HCT116 (cell line): ENCODE measurements around the gene MGA. TPM values are rescaled to one million over a fixed set of nuclear protein-coding genes. Genes with fewer than 3 reads are reported as not detected.

Experiments used
- ATAC-seq: fragments of 200-7000 bp; cut with Tn5 transposase; 2 replicates; pipeline ENCODE4 v1.9.1; 2020; ENCODE audit warnings: mild to moderate bottlenecking, moderate library complexity
- BruUV-seq: library from RNA; stranded (reverse); fragments of 400-500 nt; replicated peaks from 2 replicates; lab custom pipeline; 2021; lab: Mats Ljungman, UMichigan
- CTCF ChIA-PET: fragments of 300-600 bp; sonication (Branson Sonifier 250); formaldehyde crosslinking; loops from one replicate; lab custom pipeline; 2021; ENCODE audit warnings: antibody characterized with exemption; lab: Charles Lee
- POLR2A ChIA-PET: fragments of 300-600, 350-600 bp; sonication (Branson Sonifier 250); formaldehyde crosslinking; loops from one replicate; lab custom pipeline; 2021; ENCODE audit warnings: antibody characterized with exemption; lab: Charles Lee
- RAD21 ChIA-PET, 2 experiments: fragments of 300-600 bp; sonication (Branson Sonifier 250); formaldehyde crosslinking; loops; one replicate each; lab custom pipeline; 2023; ENCODE audit warnings: low total read pairs in 2 of 2; ENCODE audit not compliant: uncharacterized antibody in 2 of 2, unreplicated experiment in 2 of 2, low non-redundant PET in 1 of 2; lab: Charles Lee
- DNase-seq: peaks from one replicate; pipeline ENCODE4 v3.0.0-alpha.2; 2010; ENCODE audit warnings: low read depth, low spot score
- H2AFZ ChIP-seq: fragments of 200-600 bp; shearing (Covaris generic), sonication (generic); 2 replicates; pipeline ENCODE4 v1.6.1; 2017; ENCODE audit warnings: low read depth, mixed run types, mixed read lengths, antibody characterized with exemption, low read length; ENCODE audit not compliant: poor library complexity, severe bottlenecking
- H3K27ac ChIP-seq: 2 replicates; pipeline ENCODE4 v1.5.1; 2012; ENCODE audit warnings: low read depth, low read length
- H3K27me3 ChIP-seq: fragments of 200-600 bp; sonication (generic); 2 replicates; pipeline ENCODE4 v1.6.1; 2016; ENCODE audit warnings: mixed run types, low read length, mixed read lengths; ENCODE audit not compliant: insufficient read depth
- H3K36me3 ChIP-seq, 2 experiments: fragments of 200-500 bp in 1 of 2; fragments of 200-600 bp in 1 of 2; sonication (Bioruptor generic) in 1 of 2; sonication (generic) in 1 of 2; 2 replicates each; pipeline versions ENCODE4 v1.5.1 to v1.6.1; 2014 to 2016; ENCODE audit warnings: low read length in 2 of 2, inconsistent platforms in 1 of 2, mixed read lengths in 1 of 2, mixed run types in 1 of 2; ENCODE audit not compliant: insufficient read depth in 2 of 2, control insufficient read depth in 1 of 2
- H3K4me1 ChIP-seq, 2 experiments: fragments of 200-600 bp in 1 of 2; sonication (generic) in 1 of 2; 2 replicates each; pipeline versions ENCODE4 v1.5.1 to v1.6.1; 2012 to 2017; ENCODE audit warnings: low read length in 2 of 2, inconsistent platforms in 1 of 2, mild to moderate bottlenecking in 1 of 2, mixed read lengths in 1 of 2, mixed run types in 1 of 2, moderate library complexity in 1 of 2; ENCODE audit not compliant: insufficient read depth in 2 of 2, control insufficient read depth in 1 of 2
- H3K4me2 ChIP-seq: fragments of 200-600 bp; sonication (generic); 2 replicates; pipeline ENCODE4 v1.6.1; 2017; ENCODE audit warnings: mixed run types, low read length, mixed read lengths
- H3K4me3 ChIP-seq, 2 experiments: fragments of 200-600 bp in 1 of 2; sonication (generic) in 1 of 2; replicated peaks in 1 of 2; 2 replicates each; pipeline ENCODE4 v1.5.1; 2011 to 2016; ENCODE audit warnings: low read length in 2 of 2, control low read depth in 1 of 2, low read depth in 1 of 2, mild to moderate bottlenecking in 1 of 2, mixed read lengths in 1 of 2, mixed run types in 1 of 2
- H3K79me2 ChIP-seq: fragments of 200-600 bp; sonication (generic); 2 replicates; pipeline ENCODE4 v1.6.1; 2017; ENCODE audit warnings: mild to moderate bottlenecking, mixed run types, low read length, moderate library complexity, mixed read lengths; ENCODE audit not compliant: insufficient read depth
- H3K9ac ChIP-seq: fragments of 200-600 bp; sonication (generic); 2 replicates; pipeline ENCODE4 v1.6.1; 2016; ENCODE audit warnings: low read length, mixed read lengths
- H3K9me2 ChIP-seq: fragments of 200-600 bp; sonication (generic), shearing (Covaris generic); 2 replicates; pipeline ENCODE4 v1.6.1; 2017; ENCODE audit warnings: mixed run types, mild to moderate bottlenecking, moderate library complexity; ENCODE audit not compliant: insufficient read depth
- H3K9me3 ChIP-seq, 2 experiments: fragments of 200-500 bp in 1 of 2; fragments of 200-600 bp in 1 of 2; sonication (Bioruptor generic) in 1 of 2; sonication (generic) in 1 of 2; 2 replicates each; pipeline ENCODE4 v1.6.1; 2014 to 2017; ENCODE audit warnings: low read length in 2 of 2, mixed read lengths in 2 of 2, inconsistent platforms in 1 of 2, low read depth in 1 of 2, mild to moderate bottlenecking in 1 of 2, mixed run types in 1 of 2, moderate library complexity in 1 of 2; ENCODE audit not compliant: control insufficient read depth in 1 of 2, insufficient read depth in 1 of 2
- H4K20me1 ChIP-seq: fragments of 200-600 bp; sonication (generic), shearing (Covaris generic); 2 replicates; pipeline ENCODE4 v1.6.1; 2017; ENCODE audit warnings: mixed run types, mild to moderate bottlenecking, moderate library complexity; ENCODE audit not compliant: insufficient read depth
- ATF3 ChIP-seq: IDR thresholded peaks from 2 replicates; pipeline ENCODE4 v1.6.1; 2012
- CBX3 ChIP-seq: IDR thresholded peaks from 2 replicates; pipeline ENCODE4 v1.6.1; 2012; ENCODE audit warnings: low read depth
- EGR1 ChIP-seq: IDR thresholded peaks from 2 replicates; pipeline ENCODE4 v1.6.1; 2012; ENCODE audit warnings: low read depth
- ELF1 ChIP-seq: IDR thresholded peaks from 2 replicates; pipeline ENCODE4 v1.6.1; 2012; ENCODE audit warnings: low read depth, borderline replicate concordance
- EZH2phosphoT487 ChIP-seq: fragments of 200-600 bp; IDR thresholded peaks from 2 replicates; pipeline ENCODE4 v1.6.1; 2018; ENCODE audit warnings: antibody characterized with exemption, borderline replicate concordance
- FOSL1 ChIP-seq: IDR thresholded peaks from 2 replicates; pipeline ENCODE4 v1.6.1; 2012; ENCODE audit warnings: low read depth
- JUND ChIP-seq: IDR thresholded peaks from 2 replicates; pipeline ENCODE4 v1.6.1; 2012
- MAX ChIP-seq: IDR thresholded peaks from 2 replicates; pipeline ENCODE4 v1.6.1; 2012
- POLR2A ChIP-seq: IDR thresholded peaks from 2 replicates; pipeline ENCODE4 v1.7.0; 2011; ENCODE audit warnings: borderline replicate concordance; ENCODE audit not compliant: insufficient read depth, insufficient read length; ENCODE audit errors: extremely low read depth
- POLR2AphosphoS5 ChIP-seq: IDR thresholded peaks from 2 replicates; pipeline ENCODE4 v1.6.1; 2011; ENCODE audit warnings: mild to moderate bottlenecking, low read depth, low read length, moderate library complexity
- RAD21 ChIP-seq: IDR thresholded peaks from 2 replicates; pipeline ENCODE4 v1.6.1; 2012; ENCODE audit warnings: low read depth, mild to moderate bottlenecking
- SIN3A ChIP-seq: IDR thresholded peaks from 2 replicates; pipeline ENCODE4 v1.6.1; 2012; ENCODE audit warnings: low read depth
- TCF7L2 ChIP-seq: IDR thresholded peaks from 2 replicates; pipeline ENCODE4 v1.7.0; 2011; ENCODE audit warnings: borderline replicate concordance, inconsistent platforms; ENCODE audit not compliant: insufficient read depth, insufficient read length; ENCODE audit errors: extremely low read depth
- YY1 ChIP-seq: IDR thresholded peaks from 2 replicates; pipeline ENCODE4 v1.6.1; 2011; ENCODE audit warnings: low read length, low read depth, moderate library complexity, mild to moderate bottlenecking; ENCODE audit not compliant: insufficient replicate concordance; ENCODE audit errors: extremely low read depth
- ZBTB33 ChIP-seq: IDR thresholded peaks from 2 replicates; pipeline ENCODE4 v1.6.1; 2011; ENCODE audit warnings: mild to moderate bottlenecking, low read length, moderate library complexity; ENCODE audit not compliant: insufficient replicate concordance; ENCODE audit errors: extremely low read depth
- ZFX ChIP-seq: fragments of 450-650 bp; IDR thresholded peaks from 2 replicates; pipeline ENCODE4 v1.6.1; 2017
- ZNF274 ChIP-seq: fragments of 200-500 bp; sonication (Bioruptor generic); IDR thresholded peaks from 2 replicates; pipeline ENCODE4 v1.6.1; 2014; ENCODE audit warnings: mild to moderate bottlenecking, low read depth, low read length, inconsistent platforms
- intact Hi-C: fragments of 100-400 bp; cut with micrococcal nuclease; formaldehyde crosslinking; loops from 2 replicates; pipeline ENCODE4 v1.10.0; 2022
- total RNA-seq: library from RNA; stranded (reverse); gene quantifications from one replicate; pipeline ENCODE4 v1.2.1, GENCODE V29; 2021; ENCODE audit not compliant: unreplicated experiment
- TF ChIP-seq, protein P1 (sequence below): IDR thresholded peaks from 2 replicates; pipeline ENCODE4 v1.6.1; 2012; ENCODE audit warnings: low read depth

MGA gene
- total RNA-seq, 1 experiment from 2014 or later: 28.9 TPM

DNA sequence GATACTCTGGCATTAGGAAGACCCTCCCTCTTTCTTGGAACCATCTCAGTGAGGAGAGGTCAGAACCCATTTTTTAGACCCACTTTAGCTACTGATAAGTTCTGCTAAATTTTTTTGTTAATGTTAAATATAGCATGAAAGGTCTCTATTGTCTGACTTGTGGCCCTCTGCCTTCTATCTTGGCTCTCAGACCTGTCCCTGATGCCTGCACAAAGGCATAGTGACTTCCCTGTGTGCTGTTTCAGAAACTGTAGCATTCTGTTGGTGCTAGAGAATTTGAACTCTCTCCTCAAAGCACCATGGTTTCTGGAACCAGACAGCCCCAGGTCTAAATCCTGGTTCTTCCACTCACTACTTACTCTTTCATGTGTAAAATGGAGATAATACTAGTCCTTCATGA, 129.5 kb downstream of the MGA start:
- Histone ChIP-seq H3K79me2 (peaks cover 4% of the 10 kb centered on the region), H3K9ac (no peak overlapping the region), H3K27me3 (no peaks in the 10 kb centered on the region), H2AFZ (no peak overlapping the region), H3K9me3 (no peaks in the 10 kb centered on the region), H3K36me3 (no peaks in the 10 kb centered on the region), H3K4me2 (peak overlapping the region; percentile 75), H3K9me2 (no peaks in the 10 kb centered on the region), H3K27ac (no peak overlapping the region), H4K20me1 (no peaks in the 10 kb centered on the region), H3K4me1 (peaks cover 20 to 38% of the 10 kb centered on the region in 2 experiments), H3K4me3 (no peak overlapping the region)
- DNase-seq (no peak), ATAC-seq (no peak)
- ChIA-PET POLR2A (no interaction called here), RAD21 (interaction anchor here in 1 of 2 experiments (0.6 kb wide), 1 partner anchor 15 kb away, joined by 3 read pairs; the partner anchor contains the start of gene MAPKBP1), CTCF (interaction anchor here (4.1 kb wide), 1 partner anchor 16 kb away, joined by 22 read pairs; the partner anchor contains the start of gene MAPKBP1)
- TF ChIP-seq ELF1: no peak
- no peak for TF ChIP-seq SIN3A
- TF ChIP-seq EGR1: no peak
- no peak for TF ChIP-seq EZH2phosphoT487
- no peak for TF ChIP-seq JUND
- TF ChIP-seq RAD21: no peak
- TF ChIP-seq ZNF274: no peak
- no peak for TF ChIP-seq POLR2A
- no peak for TF ChIP-seq YY1
- TF ChIP-seq ZBTB33: no peak
- TF ChIP-seq ATF3: no peak
- no peak for TF ChIP-seq FOSL1
- no peak for TF ChIP-seq TCF7L2
- TF ChIP-seq POLR2AphosphoS5: no peak
- TF ChIP-seq, protein P1, sequence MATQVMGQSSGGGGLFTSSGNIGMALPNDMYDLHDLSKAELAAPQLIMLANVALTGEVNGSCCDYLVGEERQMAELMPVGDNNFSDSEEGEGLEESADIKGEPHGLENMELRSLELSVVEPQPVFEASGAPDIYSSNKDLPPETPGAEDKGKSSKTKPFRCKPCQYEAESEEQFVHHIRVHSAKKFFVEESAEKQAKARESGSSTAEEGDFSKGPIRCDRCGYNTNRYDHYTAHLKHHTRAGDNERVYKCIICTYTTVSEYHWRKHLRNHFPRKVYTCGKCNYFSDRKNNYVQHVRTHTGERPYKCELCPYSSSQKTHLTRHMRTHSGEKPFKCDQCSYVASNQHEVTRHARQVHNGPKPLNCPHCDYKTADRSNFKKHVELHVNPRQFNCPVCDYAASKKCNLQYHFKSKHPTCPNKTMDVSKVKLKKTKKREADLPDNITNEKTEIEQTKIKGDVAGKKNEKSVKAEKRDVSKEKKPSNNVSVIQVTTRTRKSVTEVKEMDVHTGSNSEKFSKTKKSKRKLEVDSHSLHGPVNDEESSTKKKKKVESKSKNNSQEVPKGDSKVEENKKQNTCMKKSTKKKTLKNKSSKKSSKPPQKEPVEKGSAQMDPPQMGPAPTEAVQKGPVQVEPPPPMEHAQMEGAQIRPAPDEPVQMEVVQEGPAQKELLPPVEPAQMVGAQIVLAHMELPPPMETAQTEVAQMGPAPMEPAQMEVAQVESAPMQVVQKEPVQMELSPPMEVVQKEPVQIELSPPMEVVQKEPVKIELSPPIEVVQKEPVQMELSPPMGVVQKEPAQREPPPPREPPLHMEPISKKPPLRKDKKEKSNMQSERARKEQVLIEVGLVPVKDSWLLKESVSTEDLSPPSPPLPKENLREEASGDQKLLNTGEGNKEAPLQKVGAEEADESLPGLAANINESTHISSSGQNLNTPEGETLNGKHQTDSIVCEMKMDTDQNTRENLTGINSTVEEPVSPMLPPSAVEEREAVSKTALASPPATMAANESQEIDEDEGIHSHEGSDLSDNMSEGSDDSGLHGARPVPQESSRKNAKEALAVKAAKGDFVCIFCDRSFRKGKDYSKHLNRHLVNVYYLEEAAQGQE: no peak
- no peak for TF ChIP-seq CBX3
- TF ChIP-seq MAX: no peak
- no peak for TF ChIP-seq ZFX
- no TSS peak for BruUV-seq
- intact Hi-C loops: no loop called here
